Astrocyte (in vitro differentiated cells and primary cell): ENCODE measurements around the gene FAM98B. TPM values are rescaled to one million over a fixed set of nuclear protein-coding genes. Genes with fewer than 3 reads are reported as not detected.
A peak's percentile ranks its signal among the peaks of the same experiment; 100 is the strongest.

Source experiments
- DNase-seq: peaks from one replicate; pipeline ENCODE4 v3.0.0-alpha.2; 2010; ENCODE audit warnings: low read depth
- FAIRE-seq: peaks from 2 replicates; lab custom pipeline; 2011; peaks lifted over from hg19 to GRCh38; lab: Jason Lieb, UNC
- H2AFZ ChIP-seq: 2 replicates; pipeline ENCODE4 v1.6.0; 2012; ENCODE audit warnings: low read depth, low read length, inconsistent platforms
- H3K27ac ChIP-seq: 2 replicates; pipeline ENCODE4 v1.5.1; 2011; ENCODE audit warnings: low read depth, low read length, inconsistent platforms
- H3K27me3 ChIP-seq: 2 replicates; pipeline ENCODE4 v1.6.0; 2011; ENCODE audit warnings: low read length, inconsistent platforms; ENCODE audit not compliant: insufficient read depth
- H3K36me3 ChIP-seq: 2 replicates; pipeline ENCODE4 v1.5.1; 2011; ENCODE audit warnings: low read length, inconsistent platforms; ENCODE audit not compliant: insufficient read depth
- H3K4me1 ChIP-seq: 2 replicates; pipeline ENCODE4 v1.5.1; 2011; ENCODE audit warnings: low read length, inconsistent platforms; ENCODE audit not compliant: insufficient read depth
- H3K4me2 ChIP-seq: 2 replicates; pipeline ENCODE4 v1.6.0; 2012; ENCODE audit warnings: low read length, inconsistent platforms
- H3K4me3 ChIP-seq: 2 replicates; pipeline ENCODE4 v1.5.1; 2011; ENCODE audit warnings: low read depth, mild to moderate bottlenecking, low read length, inconsistent platforms; ENCODE audit not compliant: insufficient read depth
- H3K79me2 ChIP-seq: 2 replicates; pipeline ENCODE4 v1.6.0; 2012; ENCODE audit warnings: mild to moderate bottlenecking, low read length, inconsistent platforms; ENCODE audit not compliant: insufficient read depth
- H3K9ac ChIP-seq: 2 replicates; pipeline ENCODE4 v1.6.0; 2012; ENCODE audit warnings: mild to moderate bottlenecking, low read length, inconsistent platforms
- H3K9me3 ChIP-seq: 2 replicates; pipeline ENCODE4 v1.5.1; 2012; ENCODE audit warnings: low read depth, mild to moderate bottlenecking, low read length, inconsistent platforms; ENCODE audit not compliant: insufficient read depth
- H4K20me1 ChIP-seq: 2 replicates; pipeline ENCODE4 v1.6.0; 2012; ENCODE audit warnings: low read length, inconsistent platforms; ENCODE audit not compliant: insufficient read depth
- H3K27ac Mint-ChIP-seq: one replicate; pipeline ENCODE4 v1.8.0; 2021; ENCODE audit warnings: mild to moderate bottlenecking, mixed read lengths; ENCODE audit not compliant: unreplicated experiment
- H3K27me3 Mint-ChIP-seq: one replicate; pipeline ENCODE4 v1.8.0; 2021; ENCODE audit warnings: low read depth, mixed read lengths; ENCODE audit not compliant: unreplicated experiment
- H3K36me3 Mint-ChIP-seq: one replicate; pipeline ENCODE4 v1.8.0; 2021; ENCODE audit warnings: low read depth, mixed read lengths; ENCODE audit not compliant: unreplicated experiment
- H3K4me1 Mint-ChIP-seq: one replicate; pipeline ENCODE4 v1.8.0; 2021; ENCODE audit warnings: low read depth, mixed read lengths; ENCODE audit not compliant: unreplicated experiment
- H3K4me3 Mint-ChIP-seq: one replicate; pipeline ENCODE4 v1.8.0; 2021; ENCODE audit warnings: mild to moderate bottlenecking, moderate library complexity, mixed read lengths; ENCODE audit not compliant: unreplicated experiment
- H3K9me3 Mint-ChIP-seq: one replicate; pipeline ENCODE4 v1.8.0; 2021; ENCODE audit warnings: mild to moderate bottlenecking, mixed read lengths; ENCODE audit not compliant: unreplicated experiment
- CTCF ChIP-seq: IDR thresholded peaks from 2 replicates; pipeline ENCODE4 v1.5.1; 2011; ENCODE audit warnings: low read depth, mild to moderate bottlenecking, inconsistent platforms, low read length, moderate library complexity; ENCODE audit not compliant: insufficient read depth
- EZH2 ChIP-seq: IDR thresholded peaks from 2 replicates; pipeline ENCODE4 v1.6.1; 2012; ENCODE audit warnings: mild to moderate bottlenecking, low read length, inconsistent platforms; ENCODE audit not compliant: insufficient read depth
- total RNA-seq: library from RNA; stranded (reverse); gene quantifications from 2 replicates; pipeline ENCODE4 v1.2.1, GENCODE V29; 2021

Gene FAM98B
- total RNA-seq, 1 donor from 2014 or later, result 21.6 TPM

GRCh38 chr15:38522922-38523321, 69.0 kb downstream of the FAM98B start:
- H3K4me1 Mint-ChIP-seq, result peaks cover 7% of the 10 kb centered on the region
- Histone ChIP-seq H3K4me3 (no peak overlapping the region), H3K36me3 (no peaks in the 10 kb centered on the region), H3K9me3 (no peaks in the 10 kb centered on the region), H2AFZ (peak overlapping the region; percentile 38), H3K27ac (no peak overlapping the region), H3K27me3 (no peaks in the 10 kb centered on the region), H3K4me2 (no peak overlapping the region), H3K9ac (no peak overlapping the region), H3K4me1 (peaks cover under 1% of the 10 kb centered on the region), H3K79me2 (no peaks in the 10 kb centered on the region), H4K20me1 (no peaks in the 10 kb centered on the region)
- H3K4me3 Mint-ChIP-seq, result no peak overlapping the region
- H3K9me3 Mint-ChIP-seq, result peaks cover 4% of the 10 kb centered on the region
- FAIRE-seq (no peak), DNase-seq (no peak)
- H3K27ac Mint-ChIP-seq, result no peak overlapping the region
- H3K27me3 Mint-ChIP-seq, result peaks cover 6% of the 10 kb centered on the region
- H3K36me3 Mint-ChIP-seq, result no peaks in the 10 kb centered on the region
- TF ChIP-seq CTCF (no peak), EZH2 (no peak)

- Mint-ChIP-seq H3K9me3 (peaks cover 4% of the 10 kb centered on the region), H3K27me3 (peaks cover 6% of the 10 kb centered on the region), H3K4me3 (no peak overlapping the region), H3K4me1 (peaks cover 5% of the 10 kb centered on the region), H3K36me3 (no peaks in the 10 kb centered on the region), H3K27ac (no peak overlapping the region)
- H3K9me3 ChIP-seq, result no peaks in the 10 kb centered on the region
- no peak overlapping the region for H3K4me3 ChIP-seq
- FAIRE-seq, result no peak
- no peaks in the 10 kb centered on the region for H3K27me3 ChIP-seq
- H4K20me1 ChIP-seq, result no peaks in the 10 kb centered on the region
- H3K27ac ChIP-seq, result no peak overlapping the region
- no peaks in the 10 kb centered on the region for H3K36me3 ChIP-seq
- no peak for TF ChIP-seq EZH2
- no peak for TF ChIP-seq CTCF
- no peaks in the 10 kb centered on the region for H3K79me2 ChIP-seq
- peaks cover 3% of the 10 kb centered on the region for H3K4me1 ChIP-seq
- H2AFZ ChIP-seq, result no peak overlapping the region
- H3K4me2 ChIP-seq, result no peak overlapping the region
- H3K9ac ChIP-seq, result no peak overlapping the region
- DNase-seq, result no peak
These were observed 70.2 kb downstream of the FAM98B start for GRCh38 chr15:38524156-38524555.

- DNase-seq (no peak), FAIRE-seq (no peak)
- Mint-ChIP-seq H3K4me1 (peaks cover 7% of the 10 kb centered on the region), H3K27me3 (peaks cover 6% of the 10 kb centered on the region), H3K36me3 (no peaks in the 10 kb centered on the region), H3K4me3 (no peak overlapping the region), H3K27ac (no peak overlapping the region), H3K9me3 (peaks cover 4% of the 10 kb centered on the region)
- no peaks in the 10 kb centered on the region for H3K36me3 ChIP-seq
- no peak overlapping the region for H3K27ac ChIP-seq
- peaks cover 3% of the 10 kb centered on the region for H3K4me1 ChIP-seq
- no peaks in the 10 kb centered on the region for H3K79me2 ChIP-seq
- H3K9me3 ChIP-seq, result no peaks in the 10 kb centered on the region
- H3K4me3 ChIP-seq, result no peak overlapping the region
- no peak overlapping the region for H2AFZ ChIP-seq
- no peaks in the 10 kb centered on the region for H3K27me3 ChIP-seq
- H4K20me1 ChIP-seq, result no peaks in the 10 kb centered on the region
- no peak overlapping the region for H3K9ac ChIP-seq
- H3K4me2 ChIP-seq, result no peak overlapping the region
- TF ChIP-seq EZH2 (no peak), CTCF (no peak)
These were observed 71.6 kb downstream of the FAM98B start for GRCh38 chr15:38525489-38525888.
